GM12892 (cell line): Measurements from ENCODE around the gene CST9.

Source experiments
- POLR2A ChIP-seq: IDR thresholded peaks from 2 replicates; pipeline ENCODE4 v1.6.1; 2011; ENCODE audit warnings: low read depth, low read length, control low read depth
- TAF1 ChIP-seq: IDR thresholded peaks from 2 replicates; pipeline ENCODE4 v1.6.1; 2011; ENCODE audit warnings: low read depth, mild to moderate bottlenecking, control low read depth, low read length, borderline replicate concordance

DNA sequence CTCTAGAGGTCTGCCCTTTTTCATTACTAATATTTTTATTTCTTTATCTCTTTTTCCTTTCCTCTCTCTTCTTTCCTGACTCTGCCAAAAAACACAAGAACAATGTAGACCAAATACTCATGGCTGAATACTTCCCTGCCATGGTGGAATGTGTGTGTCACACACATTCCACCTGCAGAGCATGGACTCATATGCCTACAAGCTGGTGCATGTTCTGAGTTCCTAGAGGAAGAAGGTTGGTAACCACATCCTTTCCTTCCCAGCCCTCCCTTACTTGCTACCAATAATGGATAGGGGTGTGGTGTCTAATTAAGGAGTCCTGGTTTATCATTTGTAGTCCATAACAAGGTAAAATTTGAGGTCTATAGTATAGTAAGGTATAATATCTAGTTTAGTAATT lies 22.2 kb downstream of the CST9 start:
- TF ChIP-seq POLR2A (no peak), TAF1 (no peak)
